Loucy (cell line): ENCODE data around the gene PRKCE.

ENCODE experiments used
- EZH2phosphoT487 ChIP-seq: fragments of 200-600 bp; IDR thresholded peaks from 2 replicates; pipeline ENCODE4 v1.6.1; 2018; ENCODE audit warnings: antibody characterized with exemption, mild to moderate bottlenecking, moderate library complexity, borderline replicate concordance
- TF ChIP-seq, protein P1 (sequence below): fragments of 200-600 bp; sonication (generic); conservative IDR thresholded peaks from 2 replicates; pipeline ENCODE4 v1.5.1; 2014; ENCODE audit warnings: mild to moderate bottlenecking, antibody characterized with exemption, low read length

DNA sequence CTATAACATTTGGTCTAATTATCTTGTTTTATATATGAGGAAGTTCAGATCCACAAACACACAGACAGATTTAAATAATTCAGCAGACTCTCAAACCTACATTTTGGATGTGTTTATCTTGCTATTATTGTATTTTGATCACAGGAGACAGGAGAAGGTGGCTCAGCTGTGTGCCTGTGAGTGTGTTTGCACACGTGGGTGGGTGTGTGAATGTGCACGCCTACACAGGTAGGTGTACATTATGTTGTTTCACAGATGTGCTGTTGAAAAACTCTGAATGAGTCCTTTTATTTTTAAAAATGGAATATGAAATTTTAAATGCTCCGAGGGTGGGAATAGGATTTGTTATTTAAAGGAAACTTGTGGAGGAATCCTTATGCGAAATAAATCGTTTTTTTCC, 183.4 kb downstream of the PRKCE start:
- TF ChIP-seq, protein P1, sequence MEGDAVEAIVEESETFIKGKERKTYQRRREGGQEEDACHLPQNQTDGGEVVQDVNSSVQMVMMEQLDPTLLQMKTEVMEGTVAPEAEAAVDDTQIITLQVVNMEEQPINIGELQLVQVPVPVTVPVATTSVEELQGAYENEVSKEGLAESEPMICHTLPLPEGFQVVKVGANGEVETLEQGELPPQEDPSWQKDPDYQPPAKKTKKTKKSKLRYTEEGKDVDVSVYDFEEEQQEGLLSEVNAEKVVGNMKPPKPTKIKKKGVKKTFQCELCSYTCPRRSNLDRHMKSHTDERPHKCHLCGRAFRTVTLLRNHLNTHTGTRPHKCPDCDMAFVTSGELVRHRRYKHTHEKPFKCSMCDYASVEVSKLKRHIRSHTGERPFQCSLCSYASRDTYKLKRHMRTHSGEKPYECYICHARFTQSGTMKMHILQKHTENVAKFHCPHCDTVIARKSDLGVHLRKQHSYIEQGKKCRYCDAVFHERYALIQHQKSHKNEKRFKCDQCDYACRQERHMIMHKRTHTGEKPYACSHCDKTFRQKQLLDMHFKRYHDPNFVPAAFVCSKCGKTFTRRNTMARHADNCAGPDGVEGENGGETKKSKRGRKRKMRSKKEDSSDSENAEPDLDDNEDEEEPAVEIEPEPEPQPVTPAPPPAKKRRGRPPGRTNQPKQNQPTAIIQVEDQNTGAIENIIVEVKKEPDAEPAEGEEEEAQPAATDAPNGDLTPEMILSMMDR = no peak
- TF ChIP-seq EZH2phosphoT487 = no peak
